Ishikawa (cell line): Measurements from ENCODE around the gene ITPR2.

Experiments used
- CEBPB ChIP-seq: IDR thresholded peaks from 2 replicates; pipeline ENCODE4 v1.6.1; 2012
- CREB1 ChIP-seq: IDR thresholded peaks from 2 replicates; pipeline ENCODE4 v1.6.1; 2012; ENCODE audit warnings: low read depth
- EP300 ChIP-seq: IDR thresholded peaks from 2 replicates; pipeline ENCODE4 v1.6.1; 2012; ENCODE audit warnings: borderline replicate concordance
- FOXM1 ChIP-seq: IDR thresholded peaks from 2 replicates; pipeline ENCODE4 v1.6.1; 2012; ENCODE audit warnings: low read depth, borderline replicate concordance
- MAX ChIP-seq: IDR thresholded peaks from 2 replicates; pipeline ENCODE4 v1.6.1; 2012
- NFIC ChIP-seq: IDR thresholded peaks from 2 replicates; pipeline ENCODE4 v1.6.1; 2012
- RAD21 ChIP-seq: IDR thresholded peaks from 2 replicates; pipeline ENCODE4 v1.6.1; 2012; ENCODE audit warnings: low read depth
- REST ChIP-seq: IDR thresholded peaks from 2 replicates; pipeline ENCODE4 v1.6.1; 2012; ENCODE audit warnings: low read depth, mild to moderate bottlenecking
- TAF1 ChIP-seq: IDR thresholded peaks from 2 replicates; pipeline ENCODE4 v1.6.1; 2012; ENCODE audit warnings: low read depth, mild to moderate bottlenecking
- TEAD4 ChIP-seq: IDR thresholded peaks from 2 replicates; pipeline ENCODE4 v1.6.1; 2012
- USF1 ChIP-seq: IDR thresholded peaks from 2 replicates; pipeline ENCODE4 v1.6.1; 2012
- YY1 ChIP-seq: IDR thresholded peaks from 2 replicates; pipeline ENCODE4 v1.6.1; 2012; ENCODE audit warnings: low read depth
- ZBTB7A ChIP-seq: IDR thresholded peaks from 2 replicates; pipeline ENCODE4 v1.6.1; 2012; ENCODE audit warnings: low read depth

GRCh38 chr12:26573225-26573909 is 259.6 kb downstream of the ITPR2 start:
- no peak for TF ChIP-seq MAX
- TF ChIP-seq CEBPB: no peak
- no peak for TF ChIP-seq EP300
- no peak for TF ChIP-seq TEAD4
- TF ChIP-seq YY1: no peak
- no peak for TF ChIP-seq CREB1
- TF ChIP-seq TAF1: no peak
- no peak for TF ChIP-seq RAD21
- no peak for TF ChIP-seq FOXM1
- no peak for TF ChIP-seq ZBTB7A
- TF ChIP-seq REST: no peak
- TF ChIP-seq NFIC: no peak
- TF ChIP-seq USF1: no peak
